Prostate gland (tissue), 2 donors: ENCODE measurements around the gene CEP250.

Experiments
- CTCF ChIP-seq, 4 experiments: fragments of 200-600 bp in 2 of 4; fragments of 450-650 bp in 2 of 4; sonication (generic) in 2 of 4; IDR thresholded peaks; 1 replicate in 3 of 4; 2 replicates in 1 of 4; pipeline ENCODE4 v1.5.1; 2016 to 2019; ENCODE audit warnings: antibody characterized with exemption in 4 of 4, mild to moderate bottlenecking in 2 of 4, moderate library complexity in 2 of 4
- POLR2A ChIP-seq: fragments of 450-650 bp; IDR thresholded peaks from one replicate; pipeline ENCODE4 v1.6.1; 2016; ENCODE audit warnings: antibody characterized with exemption, mild to moderate bottlenecking

- TF ChIP-seq CTCF (IDR thresholded peaks at IDR 0.05) (peak in 1 of 4 experiments; percentile 35), POLR2A (no peak)
Measured at GRCh38 chr20:35523298-35523888, 68.0 kb downstream of the CEP250 start.
